Neural cell (in vitro differentiated cells): ENCODE results near the gene GAST. TPM values are rescaled to one million over a fixed set of nuclear protein-coding genes. Genes with fewer than 3 reads are reported as not detected.

ENCODE experiments used
- H2AFZ ChIP-seq: fragments of 200-600, 300-800 bp; sonication (generic), shearing (Covaris generic); 2 replicates; pipeline ENCODE4 v1.6.0; 2014; ENCODE audit warnings: low read depth, mild to moderate bottlenecking, antibody characterized with exemption, low read length, moderate library complexity
- H3F3A ChIP-seq: fragments of 200-600 bp; shearing (Covaris generic); 2 replicates; pipeline ENCODE4 v1.6.1; 2016; ENCODE audit warnings: mild to moderate bottlenecking, moderate library complexity, mixed read lengths, antibody characterized with exemption, low read length; ENCODE audit not compliant: insufficient read depth, poor library complexity, severe bottlenecking
- H3K27ac ChIP-seq: fragments of 200-600, 300-800 bp; sonication (generic), shearing (Covaris generic); 2 replicates; pipeline ENCODE4 v1.5.1; 2014; ENCODE audit warnings: mild to moderate bottlenecking, low read length, moderate library complexity
- H3K27me3 ChIP-seq: fragments of 300-800, 200-600 bp; sonication (generic), shearing (Covaris generic); 2 replicates; pipeline ENCODE4 v1.6.0; 2014; ENCODE audit warnings: mild to moderate bottlenecking, low read depth, low read length, moderate library complexity; ENCODE audit not compliant: insufficient read depth
- H3K36me3 ChIP-seq: fragments of 300-800, 200-600 bp; sonication (generic), shearing (Covaris generic); 2 replicates; pipeline ENCODE4 v1.5.1; 2014; ENCODE audit warnings: mild to moderate bottlenecking, antibody characterized with exemption, low read length, moderate library complexity; ENCODE audit not compliant: insufficient read depth
- H3K4me2 ChIP-seq: fragments of 300-800, 200-600 bp; sonication (generic), shearing (Covaris generic); 2 replicates; pipeline ENCODE4 v1.6.0; 2014; ENCODE audit warnings: mild to moderate bottlenecking, low read length
- H3K4me3 ChIP-seq: fragments of 300-800, 200-600 bp; sonication (generic), shearing (Covaris generic); 2 replicates; pipeline ENCODE4 v1.5.1; 2014; ENCODE audit warnings: mild to moderate bottlenecking, low read length, moderate library complexity
- H3K79me2 ChIP-seq: fragments of 200-600 bp; shearing (Covaris generic); replicated peaks from 2 replicates; pipeline ENCODE4 v1.6.0; 2014; ENCODE audit warnings: mild to moderate bottlenecking, low read length, moderate library complexity; ENCODE audit not compliant: insufficient read depth
- H3K9ac ChIP-seq: fragments of 300-800, 200-600 bp; sonication (generic), shearing (Covaris generic); 2 replicates; pipeline ENCODE4 v1.6.1; 2016; ENCODE audit warnings: mild to moderate bottlenecking, low read length, mixed read lengths
- H3K9me2 ChIP-seq: fragments of 200-600 bp; shearing (Covaris generic); 2 replicates; pipeline ENCODE4 v1.6.1; 2016; ENCODE audit warnings: mild to moderate bottlenecking, low read length, mixed read lengths; ENCODE audit not compliant: insufficient read depth
- H3K9me3 ChIP-seq: fragments of 200-600, 300-800 bp; sonication (generic), shearing (Covaris generic); 2 replicates; pipeline ENCODE4 v1.6.1; 2016; ENCODE audit warnings: mild to moderate bottlenecking, mixed run types, low read length, moderate library complexity, mixed read lengths
- H4K20me1 ChIP-seq: fragments of 200-600 bp; shearing (Covaris generic); 2 replicates; pipeline ENCODE4 v1.6.1; 2016; ENCODE audit warnings: mild to moderate bottlenecking, mixed run types; ENCODE audit not compliant: insufficient read depth
- EP300 ChIP-seq: fragments of 450-650 bp; conservative IDR thresholded peaks from 2 replicates; pipeline ENCODE4 v1.6.1; 2014; ENCODE audit warnings: antibody characterized with exemption, mild to moderate bottlenecking, moderate library complexity; ENCODE audit not compliant: poor library complexity, severe bottlenecking
- EZH2 ChIP-seq: fragments of 200-600, 300-800 bp; shearing (Covaris generic), sonication (generic); IDR thresholded peaks from 2 replicates; pipeline ENCODE4 v1.6.1; 2014; ENCODE audit warnings: antibody characterized with exemption, low read length, borderline replicate concordance, mild to moderate bottlenecking; ENCODE audit not compliant: insufficient read depth, poor library complexity, severe bottlenecking
- MXI1 ChIP-seq: fragments of 450-650 bp; conservative IDR thresholded peaks from 2 replicates; pipeline ENCODE4 v1.6.1; 2014; ENCODE audit warnings: antibody characterized with exemption, mild to moderate bottlenecking; ENCODE audit not compliant: poor library complexity, severe bottlenecking
- POLR2AphosphoS5 ChIP-seq: IDR thresholded peaks from 2 replicates; pipeline ENCODE4 v1.6.1; 2012
- RAD21 ChIP-seq: fragments of 450-650 bp; conservative IDR thresholded peaks from 2 replicates; pipeline ENCODE4 v1.6.1; 2014; ENCODE audit warnings: antibody characterized with exemption, mild to moderate bottlenecking, moderate library complexity
- REST ChIP-seq: IDR thresholded peaks from 2 replicates; pipeline ENCODE4 v1.6.1; 2012; ENCODE audit warnings: borderline replicate concordance
- SMC3 ChIP-seq: fragments of 450-650 bp; conservative IDR thresholded peaks from 2 replicates; pipeline ENCODE4 v1.6.1; 2014; ENCODE audit warnings: antibody characterized with exemption, mild to moderate bottlenecking, moderate library complexity; ENCODE audit not compliant: poor library complexity
- TAF1 ChIP-seq: IDR thresholded peaks from 2 replicates; pipeline ENCODE4 v1.6.1; 2012; ENCODE audit warnings: low read depth
- polyA plus RNA-seq: library from polyadenylated mRNA; depleted of rRNA; stranded (reverse); fragments of >200 nt; gene quantifications from 2 replicates; pipeline ENCODE4 v1.2.3, GENCODE V29; 2014
- TF ChIP-seq, protein P1 (sequence below): fragments of 450-650 bp; IDR thresholded peaks from 2 replicates; pipeline ENCODE4 v1.5.1; 2014; ENCODE audit warnings: antibody characterized with exemption, mild to moderate bottlenecking, moderate library complexity; ENCODE audit not compliant: poor library complexity, severe bottlenecking

GAST gene
- polyA plus RNA-seq, 1 donor from 2014 or later: not detected

GRCh38 chr17:41738801-41739112, 26.6 kb downstream of the GAST start:
- no peaks in the 10 kb centered on the region for H3K36me3 ChIP-seq
- no peaks in the 10 kb centered on the region for H3K9me3 ChIP-seq
- no peak overlapping the region for H3K27ac ChIP-seq
- H3K9ac ChIP-seq: peak overlapping the region; percentile 21
- no peak overlapping the region for H3K4me3 ChIP-seq
- H3K27me3 ChIP-seq: peaks cover 41% of the 10 kb centered on the region
- no peak overlapping the region for H2AFZ ChIP-seq
- no peaks in the 10 kb centered on the region for H3F3A ChIP-seq
- H3K79me2 ChIP-seq: no peaks in the 10 kb centered on the region
- no peaks in the 10 kb centered on the region for H4K20me1 ChIP-seq
- TF ChIP-seq TAF1 (no peak), EP300 (no peak), REST (no peak), RAD21 (no peak), POLR2AphosphoS5 (no peak), SMC3 (no peak), MXI1 (no peak), EZH2 (no peak)
- TF ChIP-seq, protein P1, sequence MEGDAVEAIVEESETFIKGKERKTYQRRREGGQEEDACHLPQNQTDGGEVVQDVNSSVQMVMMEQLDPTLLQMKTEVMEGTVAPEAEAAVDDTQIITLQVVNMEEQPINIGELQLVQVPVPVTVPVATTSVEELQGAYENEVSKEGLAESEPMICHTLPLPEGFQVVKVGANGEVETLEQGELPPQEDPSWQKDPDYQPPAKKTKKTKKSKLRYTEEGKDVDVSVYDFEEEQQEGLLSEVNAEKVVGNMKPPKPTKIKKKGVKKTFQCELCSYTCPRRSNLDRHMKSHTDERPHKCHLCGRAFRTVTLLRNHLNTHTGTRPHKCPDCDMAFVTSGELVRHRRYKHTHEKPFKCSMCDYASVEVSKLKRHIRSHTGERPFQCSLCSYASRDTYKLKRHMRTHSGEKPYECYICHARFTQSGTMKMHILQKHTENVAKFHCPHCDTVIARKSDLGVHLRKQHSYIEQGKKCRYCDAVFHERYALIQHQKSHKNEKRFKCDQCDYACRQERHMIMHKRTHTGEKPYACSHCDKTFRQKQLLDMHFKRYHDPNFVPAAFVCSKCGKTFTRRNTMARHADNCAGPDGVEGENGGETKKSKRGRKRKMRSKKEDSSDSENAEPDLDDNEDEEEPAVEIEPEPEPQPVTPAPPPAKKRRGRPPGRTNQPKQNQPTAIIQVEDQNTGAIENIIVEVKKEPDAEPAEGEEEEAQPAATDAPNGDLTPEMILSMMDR: no peak
- no peaks in the 10 kb centered on the region for H3K9me2 ChIP-seq
- H3K4me2 ChIP-seq: no peak overlapping the region

DNA sequence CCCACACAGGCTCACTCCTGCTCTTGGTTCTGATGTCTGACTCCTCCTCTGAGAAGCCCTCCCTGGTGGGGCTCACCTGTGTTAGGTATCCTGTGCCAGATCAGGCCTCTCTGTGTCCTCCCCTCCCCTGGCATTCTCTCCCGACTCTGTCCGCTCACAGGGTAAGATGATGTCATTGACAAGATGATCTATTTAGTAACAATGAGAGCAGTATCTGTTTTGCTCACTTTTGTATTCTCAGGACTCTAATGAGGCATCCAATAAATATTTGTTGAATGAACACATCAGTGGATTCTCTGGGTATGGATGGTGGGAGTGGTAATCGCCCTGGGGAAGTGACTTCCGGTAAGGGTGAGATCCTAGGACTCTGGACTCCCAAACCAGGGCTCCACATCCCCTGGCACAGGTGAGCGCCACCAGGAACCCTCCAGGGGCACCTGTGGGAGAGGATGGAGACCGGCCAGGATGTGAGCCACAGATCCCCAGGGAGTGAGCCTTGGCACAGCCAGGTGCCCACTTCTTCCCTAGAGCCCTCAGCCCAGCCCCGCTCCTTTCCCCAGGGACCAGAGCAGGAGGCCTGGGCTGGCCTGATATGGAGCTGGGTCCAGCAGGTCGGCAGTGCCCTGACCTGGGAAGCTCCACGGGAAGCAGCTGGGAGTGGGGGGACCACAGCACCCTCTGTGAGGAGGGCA, 27.7 kb downstream of the GAST start:
- H3K4me3 ChIP-seq: no peak overlapping the region
- TF ChIP-seq MXI1 (no peak), SMC3 (no peak), EP300 (no peak), TAF1 (no peak), EZH2 (no peak), REST (no peak), POLR2AphosphoS5 (no peak), RAD21 (no peak)
- TF ChIP-seq, protein P1: no peak
- H3K36me3 ChIP-seq: no peaks in the 10 kb centered on the region
- H3K9me2 ChIP-seq: no peaks in the 10 kb centered on the region
- no peak overlapping the region for H3K27ac ChIP-seq
- no peaks in the 10 kb centered on the region for H3K79me2 ChIP-seq
- no peaks in the 10 kb centered on the region for H3F3A ChIP-seq
- peaks cover 31% of the 10 kb centered on the region for H3K27me3 ChIP-seq
- no peak overlapping the region for H3K4me2 ChIP-seq
- H3K9ac ChIP-seq: no peak overlapping the region
- H4K20me1 ChIP-seq: no peaks in the 10 kb centered on the region
- no peak overlapping the region for H2AFZ ChIP-seq
- H3K9me3 ChIP-seq: no peaks in the 10 kb centered on the region
